IMR-90 (cell line): Measurements from ENCODE around the gene TRPC4AP.

Experiments used
- POLR2A ChIP-seq: IDR thresholded peaks from 2 replicates; pipeline ENCODE4 v1.6.1; 2012; ENCODE audit warnings: mild to moderate bottlenecking, low read depth, low read length
- TF ChIP-seq, protein P1 (sequence below): conservative IDR thresholded peaks from 2 replicates; pipeline ENCODE4 v1.5.1; 2012; ENCODE audit warnings: mild to moderate bottlenecking, low read depth, low read length, improper control_type of control experiment

DNA sequence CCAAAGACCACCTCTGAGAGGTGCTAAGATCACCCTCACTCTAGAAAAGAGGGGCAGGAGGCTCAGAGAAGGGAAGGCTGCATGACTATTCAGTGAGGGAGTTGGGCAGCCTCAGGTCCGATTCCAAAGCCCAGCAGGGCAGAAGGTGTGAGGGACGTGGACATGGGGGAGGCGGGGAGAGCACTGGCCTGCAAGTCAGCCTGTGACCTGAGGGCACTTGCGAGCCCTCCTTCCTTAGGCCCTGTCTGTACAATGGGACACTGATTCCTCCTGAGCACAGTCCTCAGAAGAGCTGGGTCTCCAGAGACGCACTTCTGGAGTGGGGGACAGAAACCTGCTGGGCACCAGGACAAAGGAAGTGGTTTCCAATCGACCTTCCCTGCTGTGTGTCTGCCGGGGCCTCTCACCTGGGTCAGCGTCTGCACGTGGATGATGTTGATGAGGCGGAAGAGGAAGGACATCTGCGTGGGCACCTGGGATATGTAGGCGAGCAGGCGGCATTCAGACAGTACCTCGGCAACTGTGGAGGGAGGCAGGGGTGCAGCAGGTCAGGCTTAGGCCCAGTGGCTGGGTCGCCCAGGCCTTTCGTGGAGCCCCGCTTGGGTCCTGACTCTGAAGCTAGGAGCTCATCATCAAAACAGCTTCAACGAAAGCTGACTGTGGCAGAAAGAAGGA is 88.4 kb downstream of the TRPC4AP start:
- TF ChIP-seq POLR2A = no peak
- TF ChIP-seq, protein P1, sequence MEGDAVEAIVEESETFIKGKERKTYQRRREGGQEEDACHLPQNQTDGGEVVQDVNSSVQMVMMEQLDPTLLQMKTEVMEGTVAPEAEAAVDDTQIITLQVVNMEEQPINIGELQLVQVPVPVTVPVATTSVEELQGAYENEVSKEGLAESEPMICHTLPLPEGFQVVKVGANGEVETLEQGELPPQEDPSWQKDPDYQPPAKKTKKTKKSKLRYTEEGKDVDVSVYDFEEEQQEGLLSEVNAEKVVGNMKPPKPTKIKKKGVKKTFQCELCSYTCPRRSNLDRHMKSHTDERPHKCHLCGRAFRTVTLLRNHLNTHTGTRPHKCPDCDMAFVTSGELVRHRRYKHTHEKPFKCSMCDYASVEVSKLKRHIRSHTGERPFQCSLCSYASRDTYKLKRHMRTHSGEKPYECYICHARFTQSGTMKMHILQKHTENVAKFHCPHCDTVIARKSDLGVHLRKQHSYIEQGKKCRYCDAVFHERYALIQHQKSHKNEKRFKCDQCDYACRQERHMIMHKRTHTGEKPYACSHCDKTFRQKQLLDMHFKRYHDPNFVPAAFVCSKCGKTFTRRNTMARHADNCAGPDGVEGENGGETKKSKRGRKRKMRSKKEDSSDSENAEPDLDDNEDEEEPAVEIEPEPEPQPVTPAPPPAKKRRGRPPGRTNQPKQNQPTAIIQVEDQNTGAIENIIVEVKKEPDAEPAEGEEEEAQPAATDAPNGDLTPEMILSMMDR = no peak
